Calu3 (cell line): ENCODE data around the gene UGT1A9. TPM values are rescaled to one million over a fixed set of nuclear protein-coding genes. Genes with fewer than 3 reads are reported as not detected.

Source experiments
- BruUV-seq: library from RNA; stranded (reverse); fragments of 400-500 nt; replicated peaks from 2 replicates; lab custom pipeline; 2021; lab: Mats Ljungman, UMichigan
- CTCF ChIA-PET: fragments of 300-600 bp; sonication (Branson Sonifier 250); formaldehyde crosslinking; loops from one replicate; lab custom pipeline; 2022; ENCODE audit warnings: antibody characterized with exemption; lab: Charles Lee
- DNase-seq: peaks from one replicate; pipeline ENCODE4 v3.0.0; 2022
- H3K27ac Mint-ChIP-seq: one replicate; pipeline ENCODE4 v1.8.0; 2022; ENCODE audit warnings: mixed read lengths; ENCODE audit not compliant: unreplicated experiment
- H3K27me3 Mint-ChIP-seq: one replicate; pipeline ENCODE4 v1.8.0; 2022; ENCODE audit warnings: mixed read lengths; ENCODE audit not compliant: unreplicated experiment
- H3K36me3 Mint-ChIP-seq: one replicate; pipeline ENCODE4 v1.8.0; 2022; ENCODE audit warnings: mild to moderate bottlenecking, moderate library complexity, mixed read lengths; ENCODE audit not compliant: insufficient read depth, unreplicated experiment
- H3K4me1 Mint-ChIP-seq: one replicate; pipeline ENCODE4 v1.8.0; 2022; ENCODE audit warnings: mild to moderate bottlenecking, low read depth, mixed read lengths; ENCODE audit not compliant: unreplicated experiment
- H3K4me3 Mint-ChIP-seq: one replicate; pipeline ENCODE4 v1.8.0; 2022; ENCODE audit warnings: mild to moderate bottlenecking, low read depth, moderate library complexity, mixed read lengths; ENCODE audit not compliant: unreplicated experiment
- H3K9me3 Mint-ChIP-seq: one replicate; pipeline ENCODE4 v1.8.0; 2022; ENCODE audit warnings: low read depth, mixed read lengths; ENCODE audit not compliant: unreplicated experiment
- CTCF ChIP-seq: fragments of 200-600 bp; IDR thresholded peaks from one replicate; pipeline ENCODE4 v1.8.0; 2022; ENCODE audit warnings: antibody characterized with exemption; ENCODE audit not compliant: unreplicated experiment
- intact Hi-C: fragments of 100-400 bp; cut with micrococcal nuclease; formaldehyde crosslinking; loops from one replicate; pipeline ENCODE4 v1.10.0; 2022; ENCODE audit not compliant: unreplicated experiment
- total RNA-seq: library from RNA; stranded (reverse); gene quantifications from 2 replicates; pipeline ENCODE4 v1.2.3, GENCODE V29; 2022

The UGT1A9 gene
- total RNA-seq, 1 experiment from 2014 or later = 4.3 TPM

GRCh38 chr2:233705911-233706506, 34.3 kb downstream of the UGT1A9 start:
- DNase-seq = peak; percentile 80
- no peak for TF ChIP-seq CTCF
- no TSS peak for BruUV-seq
- Mint-ChIP-seq H3K36me3 (peaks cover 38% of the 10 kb centered on the region), H3K4me1 (peaks cover 93% of the 10 kb centered on the region), H3K9me3 (no peaks in the 10 kb centered on the region), H3K4me3 (peak overlapping the region; percentile 8), H3K27ac (peak overlapping the region; percentile 65), H3K27me3 (no peaks in the 10 kb centered on the region)
- CTCF ChIA-PET = interaction anchor here (0.7 to 1.7 kb wide), 6 partner anchors 10 to 284 kb away, joined by 3 to 7 read pairs (median 4); partner anchors contain the start of genes UGT1A1 and UGT1A6
- intact Hi-C loops = loop anchor here (2.0 to 10.0 kb wide), 4 partner anchors 67 to 299 kb away; no protein-coding TSS in a partner anchor

- Mint-ChIP-seq H3K4me1 (peaks cover 93% of the 10 kb centered on the region), H3K36me3 (peaks cover 45% of the 10 kb centered on the region), H3K9me3 (no peaks in the 10 kb centered on the region), H3K27me3 (no peaks in the 10 kb centered on the region), H3K27ac (no peak overlapping the region), H3K4me3 (no peak overlapping the region)
- CTCF ChIA-PET = interaction anchor here (0.6 to 1.3 kb wide), 4 partner anchors 9 to 126 kb away, joined by 3 to 4 read pairs (median 4); partner anchors contain the start of gene UGT1A1
- peak; percentile 10 for DNase-seq
- intact Hi-C loops = loop anchor here (5.0 to 10.0 kb wide), 3 partner anchors 128 to 299 kb away; no protein-coding TSS in a partner anchor
- no peak for TF ChIP-seq CTCF
- no TSS peak for BruUV-seq
Measured at GRCh38 chr2:233706720-233707119, 35.0 kb downstream of the UGT1A9 start.

GRCh38 chr2:233707940-233708644, 36.4 kb downstream of the UGT1A9 start:
- Mint-ChIP-seq H3K27me3 (no peaks in the 10 kb centered on the region), H3K4me3 (peak overlapping the region; percentile 38), H3K9me3 (no peaks in the 10 kb centered on the region), H3K4me1 (peaks cover 93% of the 10 kb centered on the region), H3K27ac (peak overlapping the region; percentile 53), H3K36me3 (peaks cover 57% of the 10 kb centered on the region)
- peak; percentile 19 for DNase-seq
- BruUV-seq = no TSS peak
- CTCF ChIA-PET = interaction anchor here (0.6 kb wide), 1 partner anchor 110 kb away, joined by 3 read pairs; no protein-coding TSS in a partner anchor
- intact Hi-C loops = loop anchor here (5.0 to 10.0 kb wide), 3 partner anchors 127 to 301 kb away; no protein-coding TSS in a partner anchor
- no peak for TF ChIP-seq CTCF

GRCh38 chr2:233708942-233709341, 37.2 kb downstream of the UGT1A9 start:
- intact Hi-C loops = loop anchor here (5.0 to 10.0 kb wide), 3 partner anchors 126 to 302 kb away; no protein-coding TSS in a partner anchor
- CTCF ChIA-PET = interaction anchor here (0.6 kb wide), 2 partner anchors 111 to 330 kb away, joined by 3 read pairs; no protein-coding TSS in a partner anchor
- TF ChIP-seq CTCF = no peak

More at GRCh38 chr2:233708942-233709341, 37.2 kb downstream of the UGT1A9 start:
- BruUV-seq = no TSS peak
- Mint-ChIP-seq H3K27me3 (no peaks in the 10 kb centered on the region), H3K27ac (peak overlapping the region; percentile 53), H3K9me3 (no peaks in the 10 kb centered on the region), H3K4me3 (peak overlapping the region; percentile 38), H3K4me1 (peaks cover 89% of the 10 kb centered on the region), H3K36me3 (peaks cover 61% of the 10 kb centered on the region)
- DNase-seq = no peak
